ENCODE measurements around the gene MAP1LC3B2.

The MAP1LC3B2 gene

GRCh38 chr12:116545936-116546335 lies 13.2 kb upstream of the MAP1LC3B2 start:
- no peak for TF ChIP-seq ZFP30 (CRISPR knock-in tag; IDR thresholded peaks at IDR 0.05)
- no peak for TF ChIP-seq BACH2 (CRISPR knock-in tag; IDR thresholded peaks at IDR 0.05; ENCODE audit: borderline replicate concordance)
- no peak for TF ChIP-seq PPARA (CRISPR knock-in tag; IDR thresholded peaks at IDR 0.05; ENCODE audit: borderline replicate concordance)
- no peak for TF ChIP-seq ESRRG (CRISPR knock-in tag; IDR thresholded peaks at IDR 0.05)
- ATAC-seq, result no peak

DNA sequence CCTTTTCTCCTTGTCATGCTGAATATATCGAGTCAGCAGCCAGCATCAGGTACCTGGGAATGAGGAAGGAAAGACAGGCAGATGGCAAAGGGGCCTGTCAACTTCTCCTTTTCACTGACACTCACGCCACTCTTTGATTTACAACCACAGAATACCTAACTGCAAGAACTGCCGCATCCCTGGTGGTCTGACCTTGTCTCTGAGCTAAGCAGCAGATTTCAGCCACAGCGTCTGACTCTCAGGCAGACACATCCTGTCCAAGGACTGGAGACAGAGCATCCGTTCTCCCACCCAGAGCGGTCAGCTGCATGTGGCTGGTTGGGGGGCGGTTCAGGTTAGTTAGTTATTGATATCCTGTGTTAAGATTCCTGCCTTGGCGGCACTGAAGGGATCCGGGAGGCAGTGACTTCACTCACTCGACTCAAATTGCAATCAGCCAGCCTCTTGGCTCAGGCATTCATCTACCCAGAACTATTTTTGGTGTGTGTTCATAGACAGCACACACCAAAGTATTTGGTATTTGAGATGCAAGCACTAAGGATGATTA lies 11.2 kb upstream of the MAP1LC3B2 start:
- TF ChIP-seq GLIS3 (CRISPR knock-in tag; IDR thresholded peaks at IDR 0.05) (no peak), ZFP3 (CRISPR knock-in tag; IDR thresholded peaks at IDR 0.05) (no peak), ZNF70 (CRISPR knock-in tag; IDR thresholded peaks at IDR 0.05) (no peak)
- ATAC-seq, result peak; percentile 61

GRCh38 chr12:116549993-116550392 lies 9.2 kb upstream of the MAP1LC3B2 start:
- ATAC-seq, result no peak
- no peak for TF ChIP-seq ZFP30 (CRISPR knock-in tag; IDR thresholded peaks at IDR 0.05)
- TF ChIP-seq, protein P1, sequence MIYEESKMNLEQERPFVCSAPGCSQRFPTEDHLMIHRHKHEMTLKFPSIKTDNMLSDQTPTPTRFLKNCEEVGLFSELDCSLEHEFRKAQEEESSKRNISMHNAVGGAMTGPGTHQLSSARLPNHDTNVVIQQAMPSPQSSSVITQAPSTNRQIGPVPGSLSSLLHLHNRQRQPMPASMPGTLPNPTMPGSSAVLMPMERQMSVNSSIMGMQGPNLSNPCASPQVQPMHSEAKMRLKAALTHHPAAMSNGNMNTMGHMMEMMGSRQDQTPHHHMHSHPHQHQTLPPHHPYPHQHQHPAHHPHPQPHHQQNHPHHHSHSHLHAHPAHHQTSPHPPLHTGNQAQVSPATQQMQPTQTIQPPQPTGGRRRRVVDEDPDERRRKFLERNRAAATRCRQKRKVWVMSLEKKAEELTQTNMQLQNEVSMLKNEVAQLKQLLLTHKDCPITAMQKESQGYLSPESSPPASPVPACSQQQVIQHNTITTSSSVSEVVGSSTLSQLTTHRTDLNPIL (CRISPR knock-in tag; IDR thresholded peaks at IDR 0.05; ENCODE audit: low read depth), result no peak
- no peak for TF ChIP-seq OSR1 (CRISPR knock-in tag; IDR thresholded peaks at IDR 0.05)
- TF ChIP-seq RARB (CRISPR knock-in tag; IDR thresholded peaks at IDR 0.05), result no peak
- no peak for TF ChIP-seq ZNF565 (CRISPR knock-in tag; conservative IDR thresholded peaks at IDR 0.05; ENCODE audit: low read depth)
- TF ChIP-seq ZNF8 (CRISPR knock-in tag; IDR thresholded peaks at IDR 0.05), result no peak
- no peak for TF ChIP-seq SNAI2 (CRISPR knock-in tag; IDR thresholded peaks at IDR 0.05)
- TF ChIP-seq, protein P2, sequence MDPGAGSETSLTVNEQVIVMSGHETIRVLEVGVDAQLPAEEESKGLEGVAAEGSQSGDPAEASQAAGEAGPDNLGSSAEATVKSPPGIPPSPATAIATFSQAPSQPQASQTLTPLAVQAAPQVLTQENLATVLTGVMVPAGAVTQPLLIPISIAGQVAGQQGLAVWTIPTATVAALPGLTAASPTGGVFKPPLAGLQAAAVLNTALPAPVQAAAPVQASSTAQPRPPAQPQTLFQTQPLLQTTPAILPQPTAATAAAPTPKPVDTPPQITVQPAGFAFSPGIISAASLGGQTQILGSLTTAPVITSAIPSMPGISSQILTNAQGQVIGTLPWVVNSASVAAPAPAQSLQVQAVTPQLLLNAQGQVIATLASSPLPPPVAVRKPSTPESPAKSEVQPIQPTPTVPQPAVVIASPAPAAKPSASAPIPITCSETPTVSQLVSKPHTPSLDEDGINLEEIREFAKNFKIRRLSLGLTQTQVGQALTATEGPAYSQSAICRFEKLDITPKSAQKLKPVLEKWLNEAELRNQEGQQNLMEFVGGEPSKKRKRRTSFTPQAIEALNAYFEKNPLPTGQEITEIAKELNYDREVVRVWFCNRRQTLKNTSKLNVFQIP (CRISPR knock-in tag; IDR thresholded peaks at IDR 0.05; ENCODE audit: borderline replicate concordance, low read depth), result no peak
- TF ChIP-seq TSHZ2 (CRISPR knock-in tag; IDR thresholded peaks at IDR 0.05), result no peak
- no peak for TF ChIP-seq CSDC2 (CRISPR knock-in tag; IDR thresholded peaks at IDR 0.05)

DNA sequence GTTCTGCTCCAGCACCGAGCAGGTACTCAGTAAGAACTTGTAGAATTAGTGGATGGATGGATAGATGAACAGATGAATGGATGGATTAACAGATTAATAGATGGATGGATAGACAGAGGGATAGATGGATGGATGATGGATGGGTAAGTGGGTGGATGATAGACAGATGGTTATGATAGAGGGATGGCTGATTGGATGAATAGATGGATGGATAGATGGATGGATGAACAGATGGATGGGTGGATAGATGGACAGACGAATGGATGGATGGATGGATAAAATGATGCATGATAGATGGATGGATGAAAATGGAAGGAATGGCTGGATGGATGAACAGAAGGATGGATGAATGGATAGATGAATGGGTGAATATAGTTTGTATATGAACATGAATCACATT lies 8.0 kb upstream of the MAP1LC3B2 start:
- no peak for ATAC-seq
- TF ChIP-seq ESRRG (CRISPR knock-in tag; IDR thresholded peaks at IDR 0.05) (no peak), OSR1 (CRISPR knock-in tag; IDR thresholded peaks at IDR 0.05) (no peak), ARNTL (CRISPR knock-in tag; IDR thresholded peaks at IDR 0.05; ENCODE audit: borderline replicate concordance, low read depth) (no peak), ZFP30 (CRISPR knock-in tag; IDR thresholded peaks at IDR 0.05) (no peak)

GRCh38 chr12:116551619-116551951 lies 7.6 kb upstream of the MAP1LC3B2 start:
- no peak for TF ChIP-seq BACH2 (CRISPR knock-in tag; IDR thresholded peaks at IDR 0.05; ENCODE audit: borderline replicate concordance)
- no peak for TF ChIP-seq ZNF70 (CRISPR knock-in tag; IDR thresholded peaks at IDR 0.05)
- TF ChIP-seq, protein P3, sequence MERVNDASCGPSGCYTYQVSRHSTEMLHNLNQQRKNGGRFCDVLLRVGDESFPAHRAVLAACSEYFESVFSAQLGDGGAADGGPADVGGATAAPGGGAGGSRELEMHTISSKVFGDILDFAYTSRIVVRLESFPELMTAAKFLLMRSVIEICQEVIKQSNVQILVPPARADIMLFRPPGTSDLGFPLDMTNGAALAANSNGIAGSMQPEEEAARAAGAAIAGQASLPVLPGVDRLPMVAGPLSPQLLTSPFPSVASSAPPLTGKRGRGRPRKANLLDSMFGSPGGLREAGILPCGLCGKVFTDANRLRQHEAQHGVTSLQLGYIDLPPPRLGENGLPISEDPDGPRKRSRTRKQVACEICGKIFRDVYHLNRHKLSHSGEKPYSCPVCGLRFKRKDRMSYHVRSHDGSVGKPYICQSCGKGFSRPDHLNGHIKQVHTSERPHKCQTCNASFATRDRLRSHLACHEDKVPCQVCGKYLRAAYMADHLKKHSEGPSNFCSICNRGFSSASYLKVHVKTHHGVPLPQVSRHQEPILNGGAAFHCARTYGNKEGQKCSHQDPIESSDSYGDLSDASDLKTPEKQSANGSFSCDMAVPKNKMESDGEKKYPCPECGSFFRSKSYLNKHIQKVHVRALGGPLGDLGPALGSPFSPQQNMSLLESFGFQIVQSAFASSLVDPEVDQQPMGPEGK (CRISPR knock-in tag; IDR thresholded peaks at IDR 0.05; ENCODE audit: borderline replicate concordance), result no peak
- ATAC-seq, result no peak
